Inflammatory macrophage (primary cell): ENCODE measurements around the gene PTAR1.
"Not testable (repeated sequence)": the region's sequence is repeated elsewhere in the genome, so short reads cannot be mapped to it uniquely, and the experiment has no call there.

Experiments
- DNase-seq, 2 donors: peaks; one replicate each; pipeline ENCODE4 v3.0.0-alpha.2; 2020 to 2022
- total RNA-seq, 18 experiments: gene quantifications; one replicate each; lab custom pipeline; 2026; ENCODE audit warnings: mixed read lengths in 6 of 18, inconsistent platforms in 2 of 18; lab: John Stamatoyannopoulos, UW

Gene PTAR1
- total RNA-seq, result 32.3 to 128 (median 71.7) reads per million in 18 experiments

DNA sequence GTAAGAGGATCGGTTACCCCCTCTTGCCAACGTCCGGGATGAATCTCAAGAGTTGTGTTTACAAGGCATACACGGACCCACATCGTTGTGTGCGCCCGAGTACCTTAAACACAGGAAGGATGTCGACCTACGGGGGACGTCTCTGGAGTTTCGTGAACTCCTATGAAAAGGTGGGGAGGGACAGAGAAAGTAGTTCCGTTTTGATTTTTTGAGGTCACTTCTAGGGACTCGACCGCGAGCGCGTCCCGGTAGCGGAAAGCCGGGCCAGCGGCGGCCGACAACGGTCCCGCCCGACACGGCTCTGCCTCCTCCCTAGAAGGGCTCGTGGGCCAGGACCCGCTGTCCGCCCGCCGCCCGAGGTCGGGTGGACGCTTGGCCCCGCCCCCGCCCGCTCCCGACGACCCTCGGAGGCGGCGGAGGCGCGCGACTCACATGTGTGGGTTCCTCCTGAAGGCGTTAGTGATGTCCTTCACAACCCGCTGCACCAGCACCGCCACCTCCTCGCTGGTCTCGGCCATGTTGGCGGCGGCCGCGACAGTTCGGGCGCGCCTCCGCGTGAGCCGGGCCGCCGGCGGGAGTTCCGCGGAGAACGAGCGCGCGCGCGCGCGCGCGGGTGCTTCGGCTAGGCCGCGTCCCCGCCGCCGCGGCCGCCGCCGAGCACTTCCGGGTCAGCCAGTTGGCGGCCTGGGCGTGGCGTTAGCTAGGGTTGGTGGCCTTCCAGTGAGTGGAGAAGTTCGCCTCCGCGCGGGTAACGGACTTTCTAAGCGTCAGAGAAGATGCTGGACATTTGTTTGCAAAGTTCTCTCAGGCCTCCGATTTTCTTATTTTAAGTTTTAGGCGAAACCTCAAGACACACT is at the start of gene PTAR1:
Gene PTAR1 (minus strand): TSS at position 591 of the 857 bp plus-strand sequence. CDS start 73 bp downstream, at position 518.
- peak; percentile 94 to 96 for DNase-seq

GRCh38 chr9:69809304-69809863 is 49.6 kb upstream of the PTAR1 start:
- peak; percentile 12 to 36 for DNase-seq

GRCh38 chr9:69806627-69807026 is 46.8 kb upstream of the PTAR1 start:
- no peak for DNase-seq

DNA sequence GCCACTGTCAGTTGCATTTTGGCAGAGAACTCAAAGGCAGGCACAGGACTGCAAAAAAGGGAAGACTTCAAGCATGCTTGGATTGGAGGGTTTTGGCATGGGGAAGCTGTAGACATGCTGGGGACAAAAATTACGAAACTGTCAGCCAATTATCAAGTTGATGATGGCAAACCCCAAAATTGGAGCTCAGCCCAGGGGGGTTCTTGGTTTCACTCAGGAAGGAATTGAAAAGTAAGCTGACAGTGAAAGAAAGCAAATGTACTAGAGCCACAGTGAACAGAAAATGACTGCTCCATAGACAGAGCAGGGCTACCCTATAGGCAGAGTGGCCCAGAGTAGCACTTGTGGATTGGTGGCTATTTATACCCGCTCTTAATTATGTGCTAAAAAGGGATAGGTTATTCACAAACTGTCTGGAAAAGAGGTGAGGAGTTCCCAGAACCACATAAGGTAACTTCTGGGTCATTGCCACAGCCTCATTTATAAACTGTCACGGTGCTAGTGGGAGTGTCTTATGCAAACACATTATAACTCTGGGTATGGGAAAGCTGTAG is 46.2 kb upstream of the PTAR1 start:
- peak; percentile 15 to 43 for DNase-seq

DNA sequence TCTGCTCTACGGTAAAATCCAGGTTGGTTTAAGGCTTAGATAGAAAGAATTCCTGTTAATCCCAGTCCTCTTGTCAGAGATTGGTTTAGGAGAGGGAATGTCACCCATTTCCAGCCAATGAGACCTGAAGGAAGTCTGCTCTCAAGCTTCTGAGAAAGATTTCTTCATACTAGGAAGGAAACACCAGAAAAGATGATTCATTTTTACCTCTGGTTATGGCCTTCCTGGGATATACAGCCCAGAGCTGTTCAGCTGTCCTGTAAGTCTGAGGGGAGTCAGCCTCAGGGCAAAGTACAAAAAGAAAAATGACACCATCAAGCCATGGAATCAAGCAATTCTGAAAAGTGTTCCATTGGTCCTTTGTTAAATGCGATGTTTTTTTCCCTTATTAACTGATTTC is 42.2 kb upstream of the PTAR1 start:
- DNase-seq, result no peak

GRCh38 chr9:69800027-69800426 is 40.2 kb upstream of the PTAR1 start:
- DNase-seq, result not testable (repeated sequence)

- not testable (repeated sequence) for DNase-seq
Observed at GRCh38 chr9:69799521-69799920, 39.7 kb upstream of the PTAR1 start.

DNA sequence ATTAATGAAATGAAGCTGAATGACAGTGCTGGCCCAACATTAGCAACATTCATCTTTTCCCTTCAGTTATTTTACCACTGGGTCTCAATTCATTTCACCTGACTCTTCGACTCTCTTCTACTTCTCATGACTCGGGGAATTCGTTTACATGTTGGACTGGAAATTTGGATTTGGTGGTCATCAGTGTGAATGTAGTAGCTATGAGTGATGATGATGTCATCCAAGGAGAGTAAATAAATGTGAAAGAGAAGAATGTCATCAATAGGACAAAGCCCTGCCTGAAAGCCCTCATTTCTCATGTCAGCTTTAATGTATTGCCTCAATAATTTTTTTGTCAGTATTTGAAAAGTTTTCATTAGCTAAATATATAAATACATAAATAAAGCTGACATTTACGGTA is 38.9 kb upstream of the PTAR1 start:
- no peak for DNase-seq

DNA sequence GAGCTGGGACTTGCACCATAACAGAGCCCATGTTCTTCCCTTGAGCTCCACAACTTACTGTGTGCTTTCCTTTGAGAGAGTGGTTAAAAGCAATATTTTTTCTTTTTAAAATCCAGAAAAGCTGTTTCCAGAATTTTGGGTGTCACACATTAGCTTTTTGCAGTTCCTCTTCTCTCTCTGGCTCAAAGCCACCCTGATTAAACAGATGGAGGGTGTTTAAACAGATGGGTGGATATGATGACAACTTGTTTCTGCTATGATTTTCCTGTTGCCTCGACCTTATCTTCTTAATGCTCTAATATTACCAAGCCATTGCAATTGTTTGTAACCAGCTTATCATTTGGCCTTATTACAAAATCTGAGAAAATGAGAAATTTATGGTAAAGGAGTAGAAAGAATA is 37.9 kb upstream of the PTAR1 start:
- DNase-seq, result no peak

DNA sequence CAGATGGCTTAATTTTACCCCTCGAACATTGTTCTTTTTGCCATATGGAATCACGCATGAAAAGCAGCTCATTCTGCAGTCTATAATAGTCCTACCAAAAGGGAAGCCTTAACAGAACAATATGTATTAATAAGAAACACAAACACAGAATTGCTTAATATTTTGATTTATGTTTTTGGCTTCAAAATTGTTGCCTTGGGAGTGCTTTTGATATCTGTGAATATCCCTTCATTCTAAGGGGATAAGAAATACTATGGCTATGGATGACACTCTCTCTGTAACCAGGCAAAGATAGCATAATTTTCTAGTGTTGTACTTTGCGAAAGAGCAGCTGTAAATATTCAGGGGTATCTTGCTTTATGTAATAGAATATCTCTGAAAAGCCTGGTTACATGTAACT is 34.5 kb upstream of the PTAR1 start:
- DNase-seq, result no peak

GRCh38 chr9:69785757-69786156 is 25.9 kb upstream of the PTAR1 start:
- no peak for DNase-seq

GRCh38 chr9:69773258-69773657 is 13.4 kb upstream of the PTAR1 start:
- no peak for DNase-seq

DNA sequence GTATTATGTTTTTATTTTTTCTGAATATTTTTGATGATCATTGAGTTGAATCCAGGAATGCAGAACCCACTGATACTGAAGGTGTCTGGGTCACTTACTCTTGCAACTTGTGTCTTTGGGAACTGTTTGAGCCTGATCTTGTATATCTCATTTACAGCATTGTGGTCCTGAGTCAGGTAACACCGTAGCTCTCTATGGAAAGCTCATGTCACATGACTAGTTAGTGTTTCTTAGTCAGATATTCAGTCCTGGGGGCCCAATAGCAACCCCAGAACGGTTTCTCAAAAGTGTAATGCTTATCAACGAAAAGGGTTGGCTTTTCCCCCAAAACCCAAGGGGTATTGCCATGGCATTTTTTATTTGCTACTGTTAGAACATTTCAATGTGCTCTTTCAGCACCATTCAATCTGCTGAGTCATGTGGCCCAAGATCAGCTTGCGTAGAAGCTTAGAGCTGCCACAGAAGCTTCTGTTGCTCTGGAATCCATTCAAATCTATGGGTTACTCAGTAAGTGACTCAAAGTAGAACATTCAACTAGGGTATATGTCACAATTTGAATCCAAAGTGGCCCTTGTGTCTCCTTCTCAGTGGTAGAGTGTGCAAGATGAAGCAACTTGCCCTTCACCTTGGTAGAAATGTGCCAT is 12.1 kb upstream of the PTAR1 start:
- no peak for DNase-seq

- DNase-seq, result no peak
Observed at GRCh38 chr9:69768716-69769115, 8.9 kb upstream of the PTAR1 start.

- no peak for DNase-seq
Observed at GRCh38 chr9:69768101-69768500, 8.3 kb upstream of the PTAR1 start.

- DNase-seq, result not testable (repeated sequence)
Observed at GRCh38 chr9:69763862-69764261, 4.1 kb upstream of the PTAR1 start.

- DNase-seq, result no peak
Observed at GRCh38 chr9:69762527-69762926, 2.7 kb upstream of the PTAR1 start.

DNA sequence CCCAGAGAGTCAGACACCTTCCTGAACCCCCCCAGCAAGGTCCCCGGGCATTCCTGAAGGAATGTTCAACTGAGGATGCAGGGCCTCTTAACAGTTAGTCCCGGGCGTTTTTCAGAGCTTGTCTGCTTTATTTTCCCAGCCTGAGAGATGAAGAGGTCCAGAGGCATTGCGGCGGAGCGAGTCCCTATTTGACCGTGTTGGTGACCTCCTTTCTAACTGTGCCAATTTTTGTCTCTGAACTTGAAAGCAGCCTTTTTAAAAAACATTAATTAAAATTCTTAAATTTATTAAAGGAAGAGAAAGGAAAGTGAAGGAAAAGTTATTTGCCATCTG is 433 bp upstream of the PTAR1 start:
- DNase-seq, result no peak

- DNase-seq, result no peak
Observed at GRCh38 chr9:69759021-69759420, 790 bp downstream of the PTAR1 start.

GRCh38 chr9:69757996-69758675 is 1.7 kb downstream of the PTAR1 start:
- no peak for DNase-seq

DNA sequence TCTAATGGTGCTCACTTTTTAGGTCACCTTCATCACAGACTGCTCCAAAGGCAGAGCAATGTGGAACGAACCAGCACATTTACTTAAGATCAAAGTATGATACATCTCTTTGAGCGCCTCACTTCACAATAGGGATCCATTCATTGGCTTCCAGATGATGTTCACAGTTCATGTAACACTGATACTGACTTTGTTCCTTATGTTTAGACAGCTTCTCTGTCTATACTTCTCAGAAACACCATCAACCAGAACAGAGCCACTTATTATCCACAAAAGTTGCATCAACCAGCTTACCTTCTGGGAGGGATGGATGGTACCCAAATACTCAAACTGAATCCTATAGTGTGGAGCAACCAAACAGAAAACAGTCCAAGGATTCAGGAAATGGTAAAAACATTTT is 4.6 kb downstream of the PTAR1 start:
- no peak for DNase-seq

DNA sequence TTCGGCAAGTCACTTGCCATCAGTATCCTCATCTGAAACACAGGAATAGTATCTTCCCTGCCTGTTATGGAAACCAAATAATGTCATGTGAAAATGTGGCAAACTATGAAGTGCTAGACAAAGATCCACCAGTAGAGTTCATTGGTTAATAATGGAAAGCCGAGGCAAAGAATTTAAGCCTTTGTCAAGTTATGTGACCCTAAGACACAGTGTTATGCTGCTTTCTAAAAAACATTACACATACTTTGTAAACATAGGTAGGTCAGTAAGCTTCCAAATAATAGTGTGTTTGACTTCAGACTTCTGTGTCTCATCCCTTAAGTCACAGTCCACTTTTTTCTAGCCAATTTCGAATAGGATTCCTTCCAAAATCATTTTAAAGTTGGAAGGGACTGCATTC is 6.0 kb downstream of the PTAR1 start:
- DNase-seq, result no peak

DNA sequence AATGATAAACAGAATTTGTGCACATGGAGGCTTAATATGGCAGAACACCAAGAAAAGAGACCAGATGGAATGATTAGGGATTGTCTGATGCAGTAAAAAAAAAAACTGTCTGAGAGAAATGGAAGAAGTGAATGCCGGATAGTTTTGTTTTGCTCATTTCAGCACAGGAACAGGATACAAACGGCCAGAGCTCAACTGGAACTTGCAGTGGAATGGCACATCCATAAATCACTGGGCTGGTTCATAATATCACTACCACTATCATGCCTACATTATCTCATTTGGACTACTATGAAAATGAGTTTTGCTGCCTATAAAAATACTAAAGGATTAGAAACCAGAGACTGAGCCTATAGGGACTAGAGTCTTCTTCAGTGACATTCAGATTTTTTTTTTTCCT is 9.7 kb downstream of the PTAR1 start:
- no peak for DNase-seq
